WERI-Rb-1 (cell line): ENCODE results near the gene NR3C2.

Source experiments
- DNase-seq: peaks from one replicate; pipeline ENCODE4 v3.0.0-alpha.2; 2020
- H3K27ac ChIP-seq: fragments of 250-450 bp; sonication (Bioruptor Pico); 2 replicates; pipeline ENCODE4 v1.5.1; 2020; ENCODE audit warnings: mild to moderate bottlenecking, moderate library complexity
- H3K27me3 ChIP-seq: fragments of 250-450 bp; sonication (Bioruptor Pico); 2 replicates; pipeline ENCODE4 v1.5.1; 2021; ENCODE audit warnings: mild to moderate bottlenecking, low read depth, moderate library complexity; ENCODE audit not compliant: insufficient read depth, severe bottlenecking
- H3K36me3 ChIP-seq: fragments of 250-450 bp; sonication (Bioruptor Pico); 2 replicates; pipeline ENCODE4 v1.5.1; 2020; ENCODE audit warnings: mild to moderate bottlenecking, moderate library complexity
- H3K4me3 ChIP-seq: 2 replicates; pipeline ENCODE4 v1.5.1; 2011; ENCODE audit warnings: low read depth, mild to moderate bottlenecking, control low read depth, low read length
- H3K9me3 ChIP-seq: fragments of 250-450 bp; sonication (Bioruptor Pico); 2 replicates; pipeline ENCODE4 v1.5.1; 2021; ENCODE audit warnings: mild to moderate bottlenecking, moderate library complexity; ENCODE audit not compliant: severe bottlenecking
- TF ChIP-seq, protein P1 (sequence below): IDR thresholded peaks from 2 replicates; pipeline ENCODE4 v1.5.1; 2011; ENCODE audit warnings: low read depth, mild to moderate bottlenecking, control low read depth, inconsistent platforms, low read length

Gene NR3C2

DNA sequence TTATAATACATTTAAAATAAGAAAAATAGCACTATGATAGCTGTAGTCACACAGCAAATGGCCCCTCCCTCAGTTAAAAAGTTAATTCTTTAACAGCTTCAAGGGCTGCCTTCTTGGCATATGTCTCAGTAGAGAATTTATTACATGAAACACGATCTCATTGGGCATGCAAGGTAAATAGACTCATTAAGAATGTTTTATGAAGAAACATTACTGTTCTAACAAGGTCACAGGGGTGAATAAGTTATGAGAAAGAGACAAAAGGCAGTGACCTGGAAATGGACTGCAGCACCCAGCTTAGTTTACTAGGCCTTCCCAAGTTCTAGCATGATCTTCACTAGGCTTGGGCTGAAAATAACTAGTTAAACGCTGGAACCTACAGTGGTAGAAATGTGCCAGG is 277.7 kb downstream of the NR3C2 start:
- Histone ChIP-seq H3K9me3 (no peaks in the 10 kb centered on the region), H3K27me3 (no peaks in the 10 kb centered on the region), H3K4me3 (no peak overlapping the region), H3K27ac (no peak overlapping the region), H3K36me3 (no peaks in the 10 kb centered on the region)
- TF ChIP-seq, protein P1, sequence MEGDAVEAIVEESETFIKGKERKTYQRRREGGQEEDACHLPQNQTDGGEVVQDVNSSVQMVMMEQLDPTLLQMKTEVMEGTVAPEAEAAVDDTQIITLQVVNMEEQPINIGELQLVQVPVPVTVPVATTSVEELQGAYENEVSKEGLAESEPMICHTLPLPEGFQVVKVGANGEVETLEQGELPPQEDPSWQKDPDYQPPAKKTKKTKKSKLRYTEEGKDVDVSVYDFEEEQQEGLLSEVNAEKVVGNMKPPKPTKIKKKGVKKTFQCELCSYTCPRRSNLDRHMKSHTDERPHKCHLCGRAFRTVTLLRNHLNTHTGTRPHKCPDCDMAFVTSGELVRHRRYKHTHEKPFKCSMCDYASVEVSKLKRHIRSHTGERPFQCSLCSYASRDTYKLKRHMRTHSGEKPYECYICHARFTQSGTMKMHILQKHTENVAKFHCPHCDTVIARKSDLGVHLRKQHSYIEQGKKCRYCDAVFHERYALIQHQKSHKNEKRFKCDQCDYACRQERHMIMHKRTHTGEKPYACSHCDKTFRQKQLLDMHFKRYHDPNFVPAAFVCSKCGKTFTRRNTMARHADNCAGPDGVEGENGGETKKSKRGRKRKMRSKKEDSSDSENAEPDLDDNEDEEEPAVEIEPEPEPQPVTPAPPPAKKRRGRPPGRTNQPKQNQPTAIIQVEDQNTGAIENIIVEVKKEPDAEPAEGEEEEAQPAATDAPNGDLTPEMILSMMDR = no peak
- DNase-seq = no peak

DNA sequence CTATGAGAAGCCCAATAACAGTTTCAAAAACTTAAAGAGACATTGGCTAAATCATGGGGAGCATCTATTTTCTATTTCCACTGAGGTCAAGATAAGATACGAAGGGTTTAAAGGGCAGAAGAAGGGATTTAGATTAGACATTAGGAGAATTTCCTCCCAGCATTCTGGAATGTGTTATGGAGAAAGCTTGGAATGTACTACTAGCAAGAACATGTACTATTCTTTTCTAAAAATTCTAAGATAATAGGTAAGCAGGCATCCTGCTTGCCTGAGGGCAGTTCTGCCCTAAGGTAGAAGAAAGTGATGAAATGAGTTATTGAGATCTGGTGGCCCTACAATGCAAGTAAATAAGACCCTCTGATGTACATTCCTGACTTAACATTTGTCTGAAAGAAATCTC is 279.2 kb downstream of the NR3C2 start:
- no peak overlapping the region for H3K27ac ChIP-seq
- no peaks in the 10 kb centered on the region for H3K36me3 ChIP-seq
- no peak overlapping the region for H3K4me3 ChIP-seq
- no peak for DNase-seq
- H3K9me3 ChIP-seq = no peaks in the 10 kb centered on the region
- TF ChIP-seq, protein P1 = no peak
- H3K27me3 ChIP-seq = no peaks in the 10 kb centered on the region

DNA sequence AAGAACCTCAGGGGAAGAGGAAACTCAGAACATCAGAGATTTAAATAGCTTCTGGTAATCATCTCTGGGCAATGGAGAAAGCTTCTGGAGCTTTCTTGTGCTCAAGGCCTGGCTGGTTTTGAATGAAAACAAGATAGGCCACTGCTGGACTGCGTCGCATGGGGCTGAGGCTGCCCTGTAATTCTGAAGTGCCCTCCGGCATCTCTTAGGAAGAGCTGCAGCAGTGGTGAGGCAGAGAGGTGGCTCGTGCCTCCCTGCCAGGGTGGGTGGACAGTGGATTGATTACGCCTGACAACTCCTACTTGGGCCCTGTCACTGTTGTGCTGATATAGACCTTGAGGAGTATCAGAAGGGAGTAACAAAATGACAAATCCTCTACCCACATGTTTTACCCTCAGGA is 279.7 kb downstream of the NR3C2 start:
- TF ChIP-seq, protein P1 = no peak
- no peak for DNase-seq
- H3K27me3 ChIP-seq = no peaks in the 10 kb centered on the region

DNA sequence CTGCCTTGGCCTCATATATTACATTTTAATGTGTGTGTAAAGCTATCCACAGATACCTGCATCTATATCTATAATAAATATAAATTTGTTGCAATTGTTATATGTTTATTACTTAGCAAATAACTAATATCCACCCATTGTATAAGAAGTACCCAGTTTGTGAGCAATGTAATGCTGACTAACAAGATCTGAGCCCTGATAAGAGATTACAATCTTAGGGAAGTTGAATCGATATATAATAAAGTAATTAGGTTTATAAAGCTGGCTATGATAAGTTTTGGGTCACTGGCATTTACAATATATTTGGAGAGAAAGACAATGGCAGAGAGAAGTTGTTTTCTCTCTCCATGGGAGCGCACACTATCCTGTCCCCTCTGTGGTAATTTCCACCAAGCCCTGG is 280.6 kb downstream of the NR3C2 start:
- H3K27me3 ChIP-seq = no peaks in the 10 kb centered on the region
- no peaks in the 10 kb centered on the region for H3K36me3 ChIP-seq
- TF ChIP-seq, protein P1 = no peak
- H3K9me3 ChIP-seq = no peaks in the 10 kb centered on the region
- no peak overlapping the region for H3K4me3 ChIP-seq
- H3K27ac ChIP-seq = no peak overlapping the region
- DNase-seq = no peak

More for the DNA sequence above, 279.7 kb downstream of the NR3C2 start:
- H3K36me3 ChIP-seq = no peaks in the 10 kb centered on the region
- H3K27ac ChIP-seq = no peak overlapping the region
- no peaks in the 10 kb centered on the region for H3K9me3 ChIP-seq
- H3K4me3 ChIP-seq = no peak overlapping the region

DNA sequence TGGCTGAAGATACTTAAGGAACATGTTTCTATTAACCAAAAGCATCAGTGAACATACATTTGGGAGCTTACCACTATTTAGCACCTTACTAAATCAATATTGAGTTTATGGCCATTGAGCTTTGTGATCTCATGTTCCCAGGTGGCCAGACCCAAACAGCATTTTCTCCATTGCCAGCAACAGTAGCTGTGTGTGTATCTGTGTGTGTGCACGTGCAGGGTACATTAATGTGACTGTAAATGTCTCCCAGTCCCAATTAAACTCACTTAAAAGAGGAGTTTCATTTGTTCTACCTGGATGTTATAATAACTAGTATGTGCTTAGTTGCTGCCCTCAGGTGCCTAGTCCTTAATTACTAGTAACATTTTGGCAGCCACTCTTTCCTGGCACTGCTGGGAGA is 282.4 kb downstream of the NR3C2 start:
- H3K36me3 ChIP-seq = no peaks in the 10 kb centered on the region
- H3K27ac ChIP-seq = no peak overlapping the region
- TF ChIP-seq, protein P1 = no peak
- no peak overlapping the region for H3K4me3 ChIP-seq
- H3K9me3 ChIP-seq = no peaks in the 10 kb centered on the region
- no peaks in the 10 kb centered on the region for H3K27me3 ChIP-seq
- DNase-seq = no peak

DNA sequence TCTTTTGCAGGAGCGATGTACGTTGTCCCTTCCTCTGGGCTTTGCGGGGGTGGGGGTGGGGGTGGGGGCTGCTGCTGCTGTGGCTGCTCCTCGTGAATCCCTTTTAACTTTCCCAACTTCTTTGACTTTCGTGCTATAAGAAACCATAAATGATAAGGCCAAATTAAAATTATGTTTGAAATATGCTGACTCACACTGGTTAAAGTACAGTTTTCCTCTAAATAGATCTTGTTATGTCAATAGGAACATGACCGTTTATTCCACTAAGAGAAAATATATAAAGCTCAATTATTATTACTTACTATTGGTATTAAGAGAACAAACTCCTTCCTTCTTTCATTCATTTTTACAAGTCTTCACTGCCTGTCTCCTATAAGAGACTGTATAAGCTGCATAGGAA is 287.4 kb downstream of the NR3C2 start:
- Histone ChIP-seq H3K4me3 (no peak overlapping the region), H3K9me3 (no peaks in the 10 kb centered on the region)

More for the DNA sequence above, 287.4 kb downstream of the NR3C2 start:
- DNase-seq = no peak
- Histone ChIP-seq H3K27me3 (no peaks in the 10 kb centered on the region), H3K36me3 (no peaks in the 10 kb centered on the region), H3K27ac (no peak overlapping the region)
- TF ChIP-seq, protein P1 = no peak
